AG04449 (cell line): Measurements from ENCODE around the gene HYCC2.
"Not testable (repeated sequence)": the region's sequence is repeated elsewhere in the genome, so short reads cannot be mapped to it uniquely, and the experiment has no call there.

Experiments used
- CTCF ChIA-PET: fragments of 350-600 bp; formaldehyde crosslinking; extraction: SDS; loops from one replicate; lab custom pipeline; 2021; ENCODE audit warnings: antibody characterized with exemption; lab: Yijun Ruan, JAX
- POLR2A ChIA-PET: fragments of 400-600, 350-600 bp; formaldehyde crosslinking; extraction: SDS; loops from one replicate; lab custom pipeline; 2020; ENCODE audit warnings: antibody characterized with exemption, inconsistent platforms; lab: Yijun Ruan, JAX
- DNase-seq: peaks from one replicate; pipeline ENCODE4 v3.0.0-alpha.2; 2010; ENCODE audit warnings: low read depth, low spot score
- H3K4me3 ChIP-seq: 2 replicates; pipeline ENCODE4 v1.5.1; 2011; ENCODE audit warnings: low read depth, mild to moderate bottlenecking, control low read depth, low read length
- TF ChIP-seq, protein P1 (sequence below): IDR thresholded peaks from one replicate; pipeline ENCODE4 v1.5.1; 2011; ENCODE audit warnings: mild to moderate bottlenecking, moderate library complexity, low read length, control low read depth, inconsistent platforms; ENCODE audit not compliant: insufficient read depth; ENCODE audit errors: missing control alignments

The HYCC2 gene

DNA sequence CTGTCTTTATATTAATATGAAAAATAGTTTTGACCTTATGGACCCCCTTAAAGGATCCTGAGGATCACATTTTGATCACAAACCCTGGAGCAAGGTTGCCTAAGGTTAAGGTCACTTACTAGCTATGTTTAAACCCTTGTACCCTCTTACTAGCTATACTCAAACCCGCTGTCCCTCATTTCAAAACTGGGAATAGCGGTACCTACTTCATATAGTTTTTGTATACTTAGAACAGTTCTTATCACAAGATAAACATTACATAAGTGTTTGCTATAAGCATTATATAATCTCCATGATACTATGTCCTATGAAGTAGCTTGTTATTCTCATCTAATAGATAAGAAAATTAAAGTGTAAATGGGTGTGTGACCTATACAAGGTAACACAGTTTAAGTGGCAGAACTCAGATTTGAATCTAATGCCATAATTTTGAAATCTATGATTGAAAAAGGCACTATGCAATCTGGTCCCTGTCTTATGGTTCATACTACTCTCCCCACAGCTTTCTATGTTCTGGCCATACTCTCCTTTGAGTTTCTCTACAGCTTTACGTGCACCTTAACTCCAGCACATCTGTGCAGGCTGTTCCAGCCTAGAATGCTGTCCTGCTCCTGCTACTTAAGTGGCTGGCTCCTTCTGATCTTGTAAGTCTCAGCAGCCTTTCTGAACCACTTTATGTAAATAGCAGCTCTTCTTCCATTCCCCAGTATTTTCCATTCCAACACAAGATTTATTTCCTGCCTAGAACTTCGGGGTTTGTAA lies 30.4 kb downstream of the HYCC2 start:
- DNase-seq, result no peak
- CTCF ChIA-PET, result interaction anchor here (0.8 to 1.9 kb wide), 6 partner anchors 9 to 137 kb away, joined by 3 to 6 read pairs (median 3); no protein-coding TSS in a partner anchor
- POLR2A ChIA-PET, result no interaction called here
- no peak overlapping the region for H3K4me3 ChIP-seq
- TF ChIP-seq, protein P1, sequence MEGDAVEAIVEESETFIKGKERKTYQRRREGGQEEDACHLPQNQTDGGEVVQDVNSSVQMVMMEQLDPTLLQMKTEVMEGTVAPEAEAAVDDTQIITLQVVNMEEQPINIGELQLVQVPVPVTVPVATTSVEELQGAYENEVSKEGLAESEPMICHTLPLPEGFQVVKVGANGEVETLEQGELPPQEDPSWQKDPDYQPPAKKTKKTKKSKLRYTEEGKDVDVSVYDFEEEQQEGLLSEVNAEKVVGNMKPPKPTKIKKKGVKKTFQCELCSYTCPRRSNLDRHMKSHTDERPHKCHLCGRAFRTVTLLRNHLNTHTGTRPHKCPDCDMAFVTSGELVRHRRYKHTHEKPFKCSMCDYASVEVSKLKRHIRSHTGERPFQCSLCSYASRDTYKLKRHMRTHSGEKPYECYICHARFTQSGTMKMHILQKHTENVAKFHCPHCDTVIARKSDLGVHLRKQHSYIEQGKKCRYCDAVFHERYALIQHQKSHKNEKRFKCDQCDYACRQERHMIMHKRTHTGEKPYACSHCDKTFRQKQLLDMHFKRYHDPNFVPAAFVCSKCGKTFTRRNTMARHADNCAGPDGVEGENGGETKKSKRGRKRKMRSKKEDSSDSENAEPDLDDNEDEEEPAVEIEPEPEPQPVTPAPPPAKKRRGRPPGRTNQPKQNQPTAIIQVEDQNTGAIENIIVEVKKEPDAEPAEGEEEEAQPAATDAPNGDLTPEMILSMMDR, result no peak

GRCh38 chr2:201038855-201039254 lies 32.6 kb downstream of the HYCC2 start:
- no peak overlapping the region for H3K4me3 ChIP-seq
- CTCF ChIA-PET, result no interaction called here
- POLR2A ChIA-PET, result no interaction called here
- TF ChIP-seq, protein P1, result no peak
- no peak for DNase-seq

GRCh38 chr2:201038361-201038760 lies 33.1 kb downstream of the HYCC2 start:
- CTCF ChIA-PET, H3K4me3 ChIP-seq, POLR2A ChIA-PET, DNase-seq: not testable (repeated sequence)

DNA sequence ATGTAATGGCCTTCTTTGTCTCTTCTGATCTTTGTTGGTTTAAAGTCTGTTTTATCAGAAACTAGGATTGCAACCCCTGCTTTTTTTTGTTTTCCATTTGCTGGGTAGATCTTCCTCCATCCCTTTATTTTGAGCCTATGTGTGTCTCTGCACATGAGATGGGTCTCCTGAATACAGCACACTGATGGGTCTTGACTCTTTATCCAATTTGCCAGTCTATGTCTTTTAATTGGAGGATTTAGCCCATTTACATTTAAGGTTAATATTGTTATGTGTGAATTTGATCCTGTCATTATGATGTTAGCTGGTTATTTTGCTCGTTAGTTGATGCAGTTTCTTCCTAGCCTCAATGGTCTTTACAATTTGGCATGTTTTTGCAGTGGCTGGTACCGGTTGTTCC lies 37.1 kb downstream of the HYCC2 start:
- POLR2A ChIA-PET, CTCF ChIA-PET, H3K4me3 ChIP-seq, DNase-seq: not testable (repeated sequence)

DNA sequence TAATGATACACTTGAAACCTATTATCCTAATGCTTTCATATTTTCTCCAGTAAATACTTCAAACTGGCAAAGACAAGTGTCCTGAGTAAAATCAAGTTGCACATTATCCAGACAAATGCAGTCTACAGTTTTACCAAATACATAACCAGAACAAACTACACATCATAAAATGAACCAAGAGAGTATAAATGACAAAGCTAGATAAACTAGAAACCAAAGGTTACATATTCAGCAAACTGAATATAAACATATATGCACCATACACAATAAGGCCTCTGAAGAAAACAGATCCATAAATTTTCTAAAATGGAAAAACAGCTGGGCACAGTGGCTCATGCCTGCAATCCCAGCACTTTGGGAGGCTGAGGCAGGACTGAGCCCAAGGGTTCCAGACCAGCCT lies 47.0 kb downstream of the HYCC2 start:
- H3K4me3 ChIP-seq, result no peak overlapping the region
- TF ChIP-seq, protein P1, result no peak
- DNase-seq, result no peak
- ChIA-PET CTCF (interaction anchor here (1.1 to 1.5 kb wide), 3 partner anchors 15 to 44 kb away, joined by 3 to 7 read pairs (median 3); no protein-coding TSS in a partner anchor), POLR2A (no interaction called here)

DNA sequence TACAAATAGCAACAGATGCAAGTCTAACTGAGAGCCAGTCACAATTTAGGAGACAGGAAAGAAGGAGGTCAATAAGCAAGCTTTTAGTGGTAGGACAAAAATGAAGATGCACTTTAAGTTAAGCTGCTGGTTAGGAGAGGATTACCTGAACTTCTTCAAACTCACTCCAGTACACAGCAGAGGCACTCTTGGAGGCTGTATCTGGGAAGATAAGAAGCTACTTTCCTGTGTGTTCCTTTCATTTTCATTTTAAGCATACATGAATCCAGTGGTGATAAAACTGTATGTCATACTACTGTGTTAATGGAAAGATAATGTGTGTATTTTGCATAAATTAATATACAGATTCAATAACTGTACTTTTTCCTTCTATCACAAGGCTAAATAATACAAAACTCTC lies 49.6 kb downstream of the HYCC2 start:
- ChIA-PET CTCF (interaction anchor here (0.9 to 1.5 kb wide), 3 partner anchors 35 to 116 kb away, joined by 3 read pairs; no protein-coding TSS in a partner anchor), POLR2A (no interaction called here)
- H3K4me3 ChIP-seq, result no peak overlapping the region
- TF ChIP-seq, protein P1, result no peak
- DNase-seq, result no peak
